GM23338 (cell line): Measurements from ENCODE around the gene TRIP4. TPM values are rescaled to one million over a fixed set of nuclear protein-coding genes. Genes with fewer than 3 reads are reported as not detected.

Source experiments
- ATAC-seq: fragments of 200-7000 bp; cut with Tn5 transposase; 3 replicates; pipeline ENCODE4 v1.9.1; 2020
- DNase-seq: peaks from one replicate; pipeline ENCODE4 v3.0.0-alpha.2; 2015; ENCODE audit warnings: low spot score
- H2AFZ ChIP-seq: fragments of 200-600 bp; sonication (generic); 2 replicates; pipeline ENCODE4 v1.8.0; 2016; ENCODE audit warnings: antibody characterized with exemption, mild to moderate bottlenecking, moderate library complexity
- H3F3A ChIP-seq: fragments of 200-600 bp; sonication (generic); replicated peaks from 2 replicates; pipeline ENCODE4 v1.8.0; 2017; ENCODE audit warnings: antibody characterized with exemption, mixed run types, low read depth
- H3K27ac ChIP-seq: fragments of 200-600 bp; sonication (generic); 2 replicates; pipeline ENCODE4 v1.6.1; 2016; ENCODE audit warnings: low read depth
- H3K27me3 ChIP-seq: fragments of 200-600 bp; sonication (generic); 2 replicates; pipeline ENCODE4 v1.8.0; 2016; ENCODE audit warnings: mild to moderate bottlenecking, mixed run types, moderate library complexity; ENCODE audit not compliant: insufficient read depth
- H3K36me3 ChIP-seq: fragments of 200-600 bp; sonication (generic); 2 replicates; pipeline ENCODE4 v1.8.0; 2016; ENCODE audit warnings: mild to moderate bottlenecking; ENCODE audit not compliant: insufficient read depth
- H3K4me1 ChIP-seq: fragments of 200-600 bp; sonication (generic); 2 replicates; pipeline ENCODE4 v1.8.0; 2016; ENCODE audit warnings: mild to moderate bottlenecking, moderate library complexity; ENCODE audit not compliant: insufficient read depth
- H3K4me2 ChIP-seq: fragments of 200-600 bp; sonication (generic); 2 replicates; pipeline ENCODE4 v1.7.1; 2017; ENCODE audit warnings: mixed run types
- H3K4me3 ChIP-seq: fragments of 200-600 bp; sonication (generic); 2 replicates; pipeline ENCODE4 v1.6.1; 2016; ENCODE audit warnings: mixed run types
- H3K79me2 ChIP-seq: fragments of 200-600 bp; sonication (generic); replicated peaks from 2 replicates; pipeline ENCODE4 v1.8.0; 2017; ENCODE audit warnings: mild to moderate bottlenecking; ENCODE audit not compliant: insufficient read depth
- H3K9me2 ChIP-seq: fragments of 200-600 bp; sonication (generic); 2 replicates; pipeline ENCODE4 v1.8.0; 2017; ENCODE audit not compliant: insufficient read depth
- H4K20me1 ChIP-seq: fragments of 200-600 bp; sonication (generic); replicated peaks from 2 replicates; pipeline ENCODE4 v1.8.0; 2017; ENCODE audit warnings: mild to moderate bottlenecking; ENCODE audit not compliant: insufficient read depth
- H3K27ac Mint-ChIP-seq: 2 replicates; pipeline ENCODE4 v1.8.0; 2020; ENCODE audit warnings: inconsistent platforms, mild to moderate bottlenecking, moderate library complexity, mixed read lengths
- H3K27me3 Mint-ChIP-seq: 3 replicates; pipeline ENCODE4 v1.8.0; 2022; ENCODE audit warnings: low read depth, mild to moderate bottlenecking, moderate library complexity, mixed read lengths, inconsistent platforms; ENCODE audit not compliant: insufficient read depth, poor library complexity
- H3K36me3 Mint-ChIP-seq: 3 replicates; pipeline ENCODE4 v1.8.0; 2021; ENCODE audit warnings: low read depth, mild to moderate bottlenecking, inconsistent platforms, moderate library complexity, mixed read lengths
- H3K4me1 Mint-ChIP-seq: 3 replicates; pipeline ENCODE4 v1.8.0; 2020; ENCODE audit warnings: mild to moderate bottlenecking, inconsistent platforms, mixed read lengths
- H3K4me3 Mint-ChIP-seq: 3 replicates; pipeline ENCODE4 v1.8.0; 2021; ENCODE audit warnings: moderate library complexity, mild to moderate bottlenecking, inconsistent platforms, mixed read lengths
- H3K9me3 Mint-ChIP-seq: 3 replicates; pipeline ENCODE4 v1.8.0; 2020; ENCODE audit warnings: moderate library complexity, mild to moderate bottlenecking, inconsistent platforms, mixed read lengths
- CREB1 ChIP-seq: fragments of 250-450 bp; sonication (Bioruptor Pico); IDR thresholded peaks from 2 replicates; pipeline ENCODE4 v1.5.0; 2020; ENCODE audit warnings: low read depth, mild to moderate bottlenecking, moderate library complexity
- CTCF ChIP-seq, 2 experiments: fragments of 200-600 bp in 1 of 2; sonication (generic) in 1 of 2; conservative IDR thresholded peaks; 2 replicates each; pipeline versions ENCODE4 v1.5.1 to v1.6.1; 2016 to 2017; ENCODE audit warnings: antibody characterized with exemption in 2 of 2, low read depth in 2 of 2, mild to moderate bottlenecking in 2 of 2, moderate library complexity in 1 of 2
- ETS1 ChIP-seq: IDR thresholded peaks from 2 replicates; pipeline ENCODE4 v1.6.1; 2016; ENCODE audit warnings: antibody characterized with exemption
- EZH2 ChIP-seq: fragments of 200-600 bp; sonication (generic); IDR thresholded peaks from one replicate; pipeline ENCODE4 v1.8.0; 2017; ENCODE audit warnings: antibody characterized with exemption, mild to moderate bottlenecking, low read depth; ENCODE audit not compliant: unreplicated experiment
- EZH2phosphoT487 ChIP-seq: fragments of 200-600 bp; sonication (generic); IDR thresholded peaks from one replicate; pipeline ENCODE4 v1.8.1; 2018; ENCODE audit warnings: antibody characterized with exemption; ENCODE audit not compliant: unreplicated experiment
- JUNB ChIP-seq: IDR thresholded peaks from one replicate; pipeline ENCODE4 v1.6.1; 2016; ENCODE audit warnings: antibody characterized with exemption; ENCODE audit not compliant: unreplicated experiment
- NANOG ChIP-seq: IDR thresholded peaks from 2 replicates; pipeline ENCODE4 v1.6.1; 2016; ENCODE audit warnings: antibody characterized with exemption, borderline replicate concordance
- POLR2AphosphoS5 ChIP-seq: IDR thresholded peaks from 2 replicates; pipeline ENCODE4 v1.6.1; 2016; ENCODE audit warnings: antibody characterized with exemption, low read depth
- REST ChIP-seq: IDR thresholded peaks from one replicate; pipeline ENCODE4 v1.6.1; 2018; ENCODE audit warnings: antibody characterized with exemption; ENCODE audit not compliant: unreplicated experiment
- STAT1 ChIP-seq: IDR thresholded peaks from one replicate; pipeline ENCODE4 v1.6.1; 2016; ENCODE audit warnings: antibody characterized with exemption; ENCODE audit not compliant: unreplicated experiment
- ZNF114 ChIP-seq: fragments of 250-450 bp; sonication (Bioruptor Pico); IDR thresholded peaks from 2 replicates; pipeline ENCODE4 v1.5.0; 2020; ENCODE audit warnings: mild to moderate bottlenecking, moderate library complexity
- ZNF331 ChIP-seq: fragments of 250-450 bp; sonication (Bioruptor Pico); IDR thresholded peaks from 2 replicates; pipeline ENCODE4 v1.5.0; 2020; ENCODE audit warnings: low read depth, mild to moderate bottlenecking, moderate library complexity
- ZNF462 ChIP-seq: fragments of 250-450 bp; sonication (Bioruptor Pico); IDR thresholded peaks from 2 replicates; pipeline ENCODE4 v1.5.0; 2020; ENCODE audit warnings: mild to moderate bottlenecking, moderate library complexity
- polyA plus RNA-seq: library from polyadenylated mRNA; unstranded; fragments of >200 nt; fragmentation: Nextera tagmentation; extraction: Ambion mirVana; gene quantifications from 2 replicates; pipeline ENCODE4 v1.2.1, GENCODE V29; 2016
- total RNA-seq: library from RNA; depleted of rRNA; stranded (reverse); fragments of >200 nt; shearing (Covaris generic); gene quantifications from 2 replicates; pipeline ENCODE4 v1.2.3, GENCODE V29; 2014

The TRIP4 gene
- total and polyA plus RNA-seq, 2 experiments from 2014 or later, result 10.3 to 16.0 TPM

- no peaks in the 10 kb centered on the region for H3K27me3 ChIP-seq
- no peaks in the 10 kb centered on the region for H3K9me3 Mint-ChIP-seq
- no peak overlapping the region for H2AFZ ChIP-seq
- peaks cover 9% of the 10 kb centered on the region; the same call in 2 of the 3 replicates for H3K36me3 Mint-ChIP-seq
- H3K4me3 ChIP-seq, result no peak overlapping the region
- TF ChIP-seq CREB1 (CRISPR knock-in tag) (no peak), EZH2phosphoT487 (no peak), CTCF (conservative IDR thresholded peaks at IDR 0.05; ENCODE audit: low read depth in 2 of 2) (no peak), EZH2 (no peak), ZNF331 (CRISPR knock-in tag) (no peak), POLR2AphosphoS5 (no peak), ZNF462 (CRISPR knock-in tag) (no peak), ETS1 (no peak), JUNB (no peak), NANOG (no peak), ZNF114 (no peak), REST (no peak), STAT1 (no peak)
- no peak overlapping the region for H3K4me3 Mint-ChIP-seq
- H3K9me2 ChIP-seq, result no peaks in the 10 kb centered on the region
- H3K27ac Mint-ChIP-seq, result no peak overlapping the region
- no peaks in the 10 kb centered on the region for H4K20me1 ChIP-seq
- no peaks in the 10 kb centered on the region for H3K36me3 ChIP-seq
- H3K27ac ChIP-seq, result no peak overlapping the region
- H3F3A ChIP-seq, result no peaks in the 10 kb centered on the region
- H3K4me1 Mint-ChIP-seq, result peaks cover 14% of the 10 kb centered on the region
- H3K27me3 Mint-ChIP-seq, result no peaks in the 10 kb centered on the region
- H3K4me1 ChIP-seq, result peaks cover 12% of the 10 kb centered on the region
- ATAC-seq (no peak), DNase-seq (no peak)
- peaks cover 43% of the 10 kb centered on the region for H3K79me2 ChIP-seq
- H3K4me2 ChIP-seq, result no peak overlapping the region
These were observed 42.9 kb upstream of the TRIP4 start for GRCh38 chr15:64344651-64345294.
